Ishikawa (cell line): ENCODE results near the gene SLC35E3.

Experiments
- CEBPB ChIP-seq: IDR thresholded peaks from 2 replicates; pipeline ENCODE4 v1.6.1; 2012
- CREB1 ChIP-seq: IDR thresholded peaks from 2 replicates; pipeline ENCODE4 v1.6.1; 2012; ENCODE audit warnings: low read depth
- EGR1 ChIP-seq: IDR thresholded peaks from 2 replicates; pipeline ENCODE4 v1.6.1; 2012
- EP300 ChIP-seq: IDR thresholded peaks from 2 replicates; pipeline ENCODE4 v1.6.1; 2012; ENCODE audit warnings: borderline replicate concordance
- FOXM1 ChIP-seq: IDR thresholded peaks from 2 replicates; pipeline ENCODE4 v1.6.1; 2012; ENCODE audit warnings: low read depth, borderline replicate concordance
- NFIC ChIP-seq: IDR thresholded peaks from 2 replicates; pipeline ENCODE4 v1.6.1; 2012
- RAD21 ChIP-seq: IDR thresholded peaks from 2 replicates; pipeline ENCODE4 v1.6.1; 2012; ENCODE audit warnings: low read depth
- TAF1 ChIP-seq: IDR thresholded peaks from 2 replicates; pipeline ENCODE4 v1.6.1; 2012; ENCODE audit warnings: low read depth, mild to moderate bottlenecking
- TCF12 ChIP-seq: IDR thresholded peaks from 2 replicates; pipeline ENCODE4 v1.6.1; 2012; ENCODE audit warnings: low read depth
- TEAD4 ChIP-seq: IDR thresholded peaks from 2 replicates; pipeline ENCODE4 v1.6.1; 2012
- YY1 ChIP-seq: IDR thresholded peaks from 2 replicates; pipeline ENCODE4 v1.6.1; 2012; ENCODE audit warnings: low read depth
- ZBTB7A ChIP-seq: IDR thresholded peaks from 2 replicates; pipeline ENCODE4 v1.6.1; 2012; ENCODE audit warnings: low read depth
- TF ChIP-seq, protein P1 (sequence below): IDR thresholded peaks from 2 replicates; pipeline ENCODE4 v1.6.1; 2012; ENCODE audit warnings: low read depth, mild to moderate bottlenecking
- TF ChIP-seq, protein P2 (sequence below): IDR thresholded peaks from 2 replicates; pipeline ENCODE4 v1.6.1; 2012

The SLC35E3 gene

GRCh38 chr12:68786929-68787328, 41.0 kb downstream of the SLC35E3 start:
- peak; percentile 34 for TF ChIP-seq RAD21
- TF ChIP-seq CREB1, result no peak

DNA sequence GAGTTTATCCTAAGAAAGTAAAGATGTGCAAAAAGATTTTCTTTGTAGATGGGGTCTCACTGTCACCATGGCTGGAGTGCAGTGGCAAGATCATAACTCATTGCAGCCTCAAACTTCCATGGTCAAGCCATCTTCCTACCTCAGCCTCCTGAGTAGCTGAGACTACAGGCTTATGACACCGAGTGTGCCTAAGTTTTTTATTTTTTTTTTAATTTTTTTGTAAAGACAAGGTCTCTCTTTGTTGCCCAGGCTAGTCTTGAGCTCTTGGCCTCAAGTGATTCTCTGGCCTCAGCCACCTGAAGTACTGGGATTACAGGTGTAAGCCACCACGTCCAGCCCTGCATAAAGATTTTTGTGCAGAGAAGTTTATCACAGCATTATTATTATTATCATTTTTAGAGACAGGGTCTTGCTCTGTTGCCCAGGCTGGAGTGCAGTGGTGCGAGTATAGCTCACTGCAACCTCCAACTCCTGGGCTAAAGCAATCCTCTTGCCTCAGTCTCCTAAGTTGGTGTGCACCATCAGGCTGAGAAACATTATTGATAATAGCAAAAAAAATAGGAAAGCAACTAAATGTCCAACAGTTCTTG, 42.7 kb downstream of the SLC35E3 start:
- TF ChIP-seq CEBPB (no peak), EGR1 (no peak), CREB1 (no peak), TAF1 (no peak), TEAD4 (no peak), EP300 (no peak), FOXM1 (no peak), TCF12 (no peak), ZBTB7A (no peak), NFIC (no peak)
- TF ChIP-seq, protein P1, sequence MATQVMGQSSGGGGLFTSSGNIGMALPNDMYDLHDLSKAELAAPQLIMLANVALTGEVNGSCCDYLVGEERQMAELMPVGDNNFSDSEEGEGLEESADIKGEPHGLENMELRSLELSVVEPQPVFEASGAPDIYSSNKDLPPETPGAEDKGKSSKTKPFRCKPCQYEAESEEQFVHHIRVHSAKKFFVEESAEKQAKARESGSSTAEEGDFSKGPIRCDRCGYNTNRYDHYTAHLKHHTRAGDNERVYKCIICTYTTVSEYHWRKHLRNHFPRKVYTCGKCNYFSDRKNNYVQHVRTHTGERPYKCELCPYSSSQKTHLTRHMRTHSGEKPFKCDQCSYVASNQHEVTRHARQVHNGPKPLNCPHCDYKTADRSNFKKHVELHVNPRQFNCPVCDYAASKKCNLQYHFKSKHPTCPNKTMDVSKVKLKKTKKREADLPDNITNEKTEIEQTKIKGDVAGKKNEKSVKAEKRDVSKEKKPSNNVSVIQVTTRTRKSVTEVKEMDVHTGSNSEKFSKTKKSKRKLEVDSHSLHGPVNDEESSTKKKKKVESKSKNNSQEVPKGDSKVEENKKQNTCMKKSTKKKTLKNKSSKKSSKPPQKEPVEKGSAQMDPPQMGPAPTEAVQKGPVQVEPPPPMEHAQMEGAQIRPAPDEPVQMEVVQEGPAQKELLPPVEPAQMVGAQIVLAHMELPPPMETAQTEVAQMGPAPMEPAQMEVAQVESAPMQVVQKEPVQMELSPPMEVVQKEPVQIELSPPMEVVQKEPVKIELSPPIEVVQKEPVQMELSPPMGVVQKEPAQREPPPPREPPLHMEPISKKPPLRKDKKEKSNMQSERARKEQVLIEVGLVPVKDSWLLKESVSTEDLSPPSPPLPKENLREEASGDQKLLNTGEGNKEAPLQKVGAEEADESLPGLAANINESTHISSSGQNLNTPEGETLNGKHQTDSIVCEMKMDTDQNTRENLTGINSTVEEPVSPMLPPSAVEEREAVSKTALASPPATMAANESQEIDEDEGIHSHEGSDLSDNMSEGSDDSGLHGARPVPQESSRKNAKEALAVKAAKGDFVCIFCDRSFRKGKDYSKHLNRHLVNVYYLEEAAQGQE, result no peak
- TF ChIP-seq, protein P2, sequence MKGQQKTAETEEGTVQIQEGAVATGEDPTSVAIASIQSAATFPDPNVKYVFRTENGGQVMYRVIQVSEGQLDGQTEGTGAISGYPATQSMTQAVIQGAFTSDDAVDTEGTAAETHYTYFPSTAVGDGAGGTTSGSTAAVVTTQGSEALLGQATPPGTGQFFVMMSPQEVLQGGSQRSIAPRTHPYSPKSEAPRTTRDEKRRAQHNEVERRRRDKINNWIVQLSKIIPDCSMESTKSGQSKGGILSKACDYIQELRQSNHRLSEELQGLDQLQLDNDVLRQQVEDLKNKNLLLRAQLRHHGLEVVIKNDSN, result no peak

DNA sequence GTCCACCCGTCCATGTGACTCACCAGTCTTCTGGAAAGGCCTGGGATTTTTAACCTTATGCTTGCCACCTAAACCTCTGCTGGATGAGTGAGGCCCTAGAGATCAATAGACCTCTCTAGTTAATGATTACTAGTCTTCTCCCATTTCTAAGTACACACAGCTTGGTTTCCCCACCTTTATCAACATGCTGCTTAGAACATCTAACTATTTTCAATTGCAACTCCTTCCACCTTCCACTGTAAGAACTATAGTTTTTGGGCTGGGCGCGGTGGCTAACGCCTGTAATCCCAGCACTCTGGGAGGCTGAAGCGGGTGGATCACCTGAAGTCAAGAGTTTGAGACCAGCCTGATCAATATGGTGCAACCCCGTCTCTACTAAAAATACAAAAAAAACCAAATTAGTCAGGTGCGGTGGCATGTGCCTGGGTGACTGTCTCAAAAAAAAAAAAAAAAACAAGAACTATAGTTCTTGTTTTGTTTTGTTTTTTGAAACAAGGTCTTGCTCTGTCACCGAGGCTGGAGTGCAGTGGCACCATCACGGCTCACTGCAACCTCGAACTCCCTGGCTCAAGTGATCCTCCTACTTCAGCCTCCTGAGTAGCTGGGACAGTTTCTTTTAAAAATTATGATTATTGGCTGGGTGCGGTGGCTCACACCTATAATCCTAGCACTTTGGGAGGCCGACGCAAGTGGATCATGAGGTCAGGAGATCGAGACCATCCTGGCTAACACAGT, 43.3 kb downstream of the SLC35E3 start:
- TF ChIP-seq FOXM1 (no peak), NFIC (no peak), EGR1 (no peak), YY1 (no peak), TEAD4 (no peak), TAF1 (no peak), ZBTB7A (no peak), RAD21 (no peak)

DNA sequence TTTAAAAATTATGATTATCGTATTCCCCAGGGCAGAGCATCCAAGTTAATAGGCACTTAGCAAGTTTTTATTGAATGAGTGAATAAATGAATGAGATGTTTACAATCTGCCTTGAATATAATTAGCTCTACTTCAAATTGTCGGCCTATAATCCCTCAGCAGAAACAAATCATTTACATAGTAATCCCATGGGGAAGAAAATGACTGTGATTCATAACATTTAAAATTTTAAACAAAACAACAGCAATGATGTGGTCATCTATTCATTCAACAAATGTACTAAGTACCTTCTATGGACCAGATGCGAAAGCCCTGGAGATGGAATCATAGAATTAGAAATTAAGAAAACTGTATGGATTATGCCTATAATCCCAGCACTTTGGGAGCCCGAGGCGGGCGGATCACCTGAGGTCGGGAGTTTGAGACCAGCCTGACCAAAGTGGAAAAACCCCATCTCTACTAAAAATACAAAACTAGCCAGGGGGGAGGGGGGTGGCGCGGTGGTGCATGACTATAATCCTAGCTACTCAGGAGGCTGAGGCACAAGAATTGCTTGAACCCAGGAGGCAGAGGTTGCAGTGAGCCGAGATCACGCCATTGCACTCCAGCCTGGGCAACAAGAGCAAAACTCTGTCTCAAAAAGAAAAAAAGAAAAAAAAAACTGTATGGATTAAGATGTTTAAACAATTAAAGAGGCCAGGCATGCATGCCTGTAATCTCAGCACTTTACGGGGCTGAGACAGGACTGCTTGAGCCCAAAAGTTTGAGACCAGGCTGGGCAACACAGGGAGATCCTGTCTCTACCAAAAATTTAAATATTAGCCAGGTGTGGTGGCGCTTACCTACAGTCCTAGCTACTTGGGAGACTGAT, 44.3 kb downstream of the SLC35E3 start:
- TF ChIP-seq ZBTB7A (no peak), CEBPB (no peak), CREB1 (no peak), YY1 (no peak), TEAD4 (no peak), FOXM1 (no peak), EP300 (no peak)

DNA sequence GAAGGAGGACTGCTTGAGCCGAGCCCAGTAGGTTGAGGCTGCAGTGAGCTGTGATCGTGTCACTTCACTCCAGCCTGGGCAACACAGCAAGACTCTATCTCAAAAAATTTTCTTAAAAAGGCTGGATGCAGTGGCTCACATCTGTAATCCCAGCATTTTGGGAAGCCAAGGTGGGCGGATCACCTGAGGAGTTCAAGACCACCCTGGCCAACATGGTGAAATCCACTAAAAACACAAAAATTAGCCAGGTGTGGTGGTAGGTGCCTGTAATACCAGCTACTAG, 44.9 kb downstream of the SLC35E3 start:
- TF ChIP-seq FOXM1, result no peak
- TF ChIP-seq RAD21, result no peak
- no peak for TF ChIP-seq CEBPB
- TF ChIP-seq EP300, result no peak
- TF ChIP-seq, protein P1, result no peak

DNA sequence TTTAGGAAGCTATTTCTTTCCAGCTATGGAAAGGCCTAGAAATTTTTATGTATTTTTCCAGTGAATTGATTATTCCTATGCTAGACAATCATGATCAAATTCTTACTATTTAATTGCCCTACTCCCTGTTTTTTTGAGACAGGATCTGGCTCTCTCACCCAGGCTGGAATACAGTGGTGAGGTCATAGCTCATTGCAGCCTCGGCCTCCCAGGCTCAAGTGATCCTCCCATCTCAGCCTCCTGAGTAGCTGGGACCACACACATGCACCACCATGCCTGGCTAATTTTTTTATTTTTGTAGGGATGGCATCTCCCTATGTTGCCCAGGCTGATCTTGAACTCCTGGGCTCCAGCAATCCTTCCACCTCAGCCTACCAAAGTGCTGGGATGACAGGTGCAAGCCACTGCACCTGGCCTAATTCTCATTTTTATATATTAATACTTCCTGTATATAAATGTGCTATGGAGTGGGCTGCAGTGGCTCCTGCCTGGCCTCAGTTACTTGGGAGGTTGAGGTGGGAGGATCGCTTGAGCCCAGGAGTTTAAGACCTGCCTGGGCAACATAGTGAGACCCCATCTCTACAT, 46.0 kb downstream of the SLC35E3 start:
- TF ChIP-seq, protein P2, result no peak
- no peak for TF ChIP-seq RAD21
- no peak for TF ChIP-seq EP300
- no peak for TF ChIP-seq TCF12
